ENCODE data around the gene KCTD15.

DNA sequence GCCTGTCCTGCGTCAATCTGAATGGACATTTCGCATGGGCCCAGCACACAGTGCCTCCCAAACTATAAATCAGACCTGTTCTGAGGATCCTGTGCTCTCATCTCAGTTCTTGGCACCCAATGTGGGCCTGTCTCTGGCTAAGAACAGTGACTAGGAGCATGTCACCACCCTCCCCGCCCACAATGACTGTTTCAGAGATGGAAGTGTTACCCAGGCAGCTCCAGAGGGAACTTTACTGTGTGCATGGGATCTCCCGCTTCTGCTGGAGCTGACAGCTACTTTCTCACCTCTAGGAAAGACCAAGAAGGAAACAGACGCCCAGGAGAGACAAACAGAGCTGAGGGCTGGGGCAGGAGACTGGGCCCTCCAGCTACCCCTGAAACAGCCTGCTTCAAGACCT is 45.0 kb downstream of the KCTD15 start:
- TF ChIP-seq GATA2 (IDR thresholded peaks at IDR 0.05; ENCODE audit: low read depth, low read length) = no peak
- TF ChIP-seq GATA3 (IDR thresholded peaks at IDR 0.05; ENCODE audit: low read depth, low read length) = no peak
